IPS-15b (cell line): ENCODE results near the gene PDE8A.

Experiments used
- H3K27me3 ChIP-seq: one replicate; pipeline ENCODE4 v1.6.1; 2013; ENCODE audit warnings: low read length; ENCODE audit not compliant: control insufficient read depth, insufficient read depth
- H3K36me3 ChIP-seq: one replicate; pipeline ENCODE4 v1.6.1; 2013; ENCODE audit warnings: low read length; ENCODE audit not compliant: control insufficient read depth, insufficient read depth
- H3K4me1 ChIP-seq: one replicate; pipeline ENCODE4 v1.6.1; 2013; ENCODE audit warnings: mild to moderate bottlenecking, low read length; ENCODE audit not compliant: control insufficient read depth, insufficient read depth
- H3K4me3 ChIP-seq: one replicate; pipeline ENCODE4 v1.5.1; 2013; ENCODE audit warnings: low read depth, low read length
- H3K9ac ChIP-seq: one replicate; pipeline ENCODE4 v1.6.1; 2013; ENCODE audit warnings: low read depth, mild to moderate bottlenecking, low read length
- H3K9me3 ChIP-seq: one replicate; pipeline ENCODE4 v1.6.1; 2013; ENCODE audit warnings: mild to moderate bottlenecking, low read length; ENCODE audit not compliant: control insufficient read depth, insufficient read depth

The PDE8A gene

DNA sequence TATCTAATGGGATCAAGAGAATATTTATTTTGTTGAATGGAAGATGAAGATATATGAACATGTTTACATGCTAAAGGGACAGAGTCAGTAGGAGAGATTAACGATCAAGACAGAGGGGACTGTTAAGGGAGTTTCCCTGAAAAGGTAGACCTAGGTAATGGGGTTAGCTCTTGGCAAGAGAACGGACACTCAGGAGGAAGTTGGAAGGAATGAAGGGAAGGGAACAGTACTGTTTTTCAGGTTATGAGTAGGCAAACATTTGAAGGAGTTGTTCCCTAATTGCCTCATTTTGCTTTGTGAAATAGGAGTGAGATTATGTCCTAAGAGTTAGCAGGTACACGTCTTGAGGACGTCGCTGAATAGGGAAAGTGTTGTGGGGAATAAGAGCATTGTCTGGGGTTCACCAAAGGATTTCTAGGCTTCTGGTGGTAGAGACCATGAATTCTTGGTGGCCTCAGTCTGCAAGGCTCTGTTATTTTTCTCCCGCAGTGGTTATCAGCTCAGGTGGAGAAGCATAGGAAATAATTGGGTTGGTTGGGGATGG, 41.3 kb downstream of the PDE8A start:
- H3K4me1 ChIP-seq: peaks cover 5% of the 10 kb centered on the region
- H3K27me3 ChIP-seq: no peaks in the 10 kb centered on the region
- H3K9me3 ChIP-seq: no peaks in the 10 kb centered on the region
- H3K4me3 ChIP-seq: no peak overlapping the region
- H3K9ac ChIP-seq: no peak overlapping the region
- H3K36me3 ChIP-seq: no peaks in the 10 kb centered on the region

DNA sequence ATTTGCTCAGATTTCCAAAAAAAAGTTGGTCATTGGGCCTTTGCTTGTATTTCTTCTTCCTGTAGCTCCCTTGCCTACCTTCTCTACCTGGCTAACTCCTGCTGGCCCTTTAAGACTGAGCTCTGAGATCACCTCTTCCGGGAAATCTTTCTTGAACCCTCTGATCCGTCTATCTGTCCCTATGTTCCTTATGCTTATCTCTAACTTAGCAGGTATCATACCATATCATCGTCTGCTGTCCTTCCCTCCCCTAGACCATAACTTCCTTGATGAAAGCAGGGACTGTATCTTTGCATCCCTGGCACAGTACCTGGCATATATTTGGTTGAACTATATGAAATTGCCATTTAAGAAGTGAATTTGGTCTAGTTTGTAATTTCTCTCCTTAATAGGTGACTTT, 42.3 kb downstream of the PDE8A start:
- H3K9me3 ChIP-seq: no peaks in the 10 kb centered on the region
- H3K27me3 ChIP-seq: no peaks in the 10 kb centered on the region
- peaks cover 5% of the 10 kb centered on the region for H3K4me1 ChIP-seq
- H3K4me3 ChIP-seq: no peak overlapping the region
- no peak overlapping the region for H3K9ac ChIP-seq
- H3K36me3 ChIP-seq: no peaks in the 10 kb centered on the region

DNA sequence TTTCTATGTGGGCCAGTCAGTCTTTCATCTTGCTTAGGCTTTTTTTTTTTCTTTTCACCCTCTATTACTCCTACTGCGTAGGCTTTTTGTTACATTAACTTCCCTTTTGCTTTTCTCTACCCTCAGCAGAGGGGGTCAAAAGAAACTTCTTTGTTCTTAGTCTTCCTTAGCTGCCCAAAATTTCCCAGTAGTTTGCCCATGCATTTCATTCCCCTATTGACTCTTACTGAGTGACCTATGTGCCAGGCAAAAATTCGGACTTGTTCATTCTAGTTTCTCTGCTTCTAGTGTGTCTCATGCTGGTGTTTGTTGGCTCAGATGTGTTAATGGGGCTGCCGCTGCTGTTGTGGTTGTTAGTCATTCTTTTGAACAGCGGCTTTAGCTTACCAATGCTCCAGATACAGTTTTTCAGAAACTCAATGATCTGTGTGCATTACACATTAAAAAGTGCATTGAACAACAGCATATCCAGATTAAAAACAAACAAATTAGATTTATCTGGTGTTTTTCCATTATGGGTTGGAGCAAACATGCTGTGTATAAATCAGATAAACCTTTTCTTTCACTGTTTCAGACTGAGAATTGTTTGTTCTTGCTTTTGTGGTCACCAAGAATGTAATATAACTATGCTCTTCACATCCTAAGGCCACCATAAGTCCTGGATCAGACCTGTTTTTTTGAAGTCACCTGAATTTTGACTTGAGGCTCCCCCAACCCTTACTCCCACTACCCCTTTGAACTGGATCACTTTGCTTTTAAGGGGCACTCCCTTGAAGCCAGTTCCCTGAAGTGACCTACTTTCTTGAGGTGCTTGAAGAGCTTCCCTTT, 43.1 kb downstream of the PDE8A start:
- Histone ChIP-seq H3K36me3 (no peaks in the 10 kb centered on the region), H3K27me3 (no peaks in the 10 kb centered on the region), H3K4me3 (no peak overlapping the region), H3K9me3 (no peaks in the 10 kb centered on the region), H3K9ac (no peak overlapping the region), H3K4me1 (peaks cover 5% of the 10 kb centered on the region)

DNA sequence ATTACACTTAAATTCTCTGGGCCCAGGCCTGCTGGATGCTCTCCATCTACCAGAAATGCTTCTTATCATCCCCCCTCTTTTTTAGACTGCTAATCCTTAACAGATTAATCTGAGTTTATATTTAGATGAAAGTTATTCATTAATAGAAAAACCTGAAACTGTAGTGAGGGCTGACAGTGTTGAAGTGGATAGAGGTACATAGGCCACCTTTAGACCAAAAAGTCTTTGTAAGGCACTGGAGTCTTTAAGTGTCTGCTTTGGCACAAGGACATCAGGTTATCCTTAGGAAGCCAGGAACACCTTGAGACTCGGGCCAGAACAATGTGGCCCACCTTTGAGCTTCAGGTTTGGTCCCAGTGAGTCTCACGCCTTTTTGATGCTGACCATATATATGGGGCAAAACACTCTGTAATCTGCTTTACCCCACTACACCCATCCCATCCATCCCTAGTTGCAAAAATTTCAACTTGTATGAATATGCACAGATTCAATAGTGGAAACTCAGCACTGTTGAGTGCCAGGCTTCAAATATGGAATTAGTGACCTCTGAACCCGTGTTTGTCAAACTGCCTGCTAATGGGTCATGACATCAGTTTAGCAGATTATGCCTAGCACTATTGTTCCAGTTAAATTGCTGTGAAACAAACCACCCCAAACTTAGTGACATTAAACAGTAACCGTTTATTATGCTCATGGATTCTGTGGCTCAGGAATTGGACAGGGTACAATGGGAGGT, 44.0 kb downstream of the PDE8A start:
- Histone ChIP-seq H3K27me3 (no peaks in the 10 kb centered on the region), H3K9ac (no peak overlapping the region), H3K4me3 (no peak overlapping the region), H3K36me3 (no peaks in the 10 kb centered on the region), H3K4me1 (peaks cover 5% of the 10 kb centered on the region), H3K9me3 (no peaks in the 10 kb centered on the region)

DNA sequence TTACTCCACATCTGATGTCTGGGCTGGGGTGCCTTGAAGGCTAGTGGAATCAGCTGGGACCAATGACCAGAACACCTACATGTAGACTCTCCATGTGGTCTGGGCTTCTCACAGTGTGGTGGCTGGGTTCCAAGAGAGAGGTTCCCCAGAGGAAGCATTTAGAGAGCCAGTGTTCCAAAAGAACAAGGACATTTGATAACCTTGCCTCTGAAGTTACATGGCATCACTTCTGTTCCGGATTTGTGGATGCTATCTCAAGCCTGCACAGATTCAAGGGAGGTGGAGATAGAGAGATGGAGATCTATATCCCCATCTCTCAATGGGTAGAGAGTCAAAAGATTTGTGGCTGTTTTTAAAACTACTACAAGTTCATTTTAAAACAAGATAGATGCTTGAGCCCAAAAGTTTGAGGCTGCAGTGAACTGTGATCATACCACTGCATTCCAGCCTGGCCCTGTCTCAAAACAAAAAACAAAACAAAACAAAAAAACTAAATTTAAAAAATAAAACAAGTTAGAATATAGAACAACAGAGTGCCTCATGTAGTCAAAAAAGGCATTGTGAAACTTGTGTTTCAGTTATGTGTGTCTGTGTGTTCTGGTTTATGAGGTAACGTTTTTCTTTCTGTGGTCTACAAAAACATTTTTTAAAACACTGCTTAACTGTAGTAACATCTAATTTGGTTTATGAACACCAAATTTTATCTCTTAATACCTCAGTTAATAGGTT, 44.8 kb downstream of the PDE8A start:
- Histone ChIP-seq H3K36me3 (no peaks in the 10 kb centered on the region), H3K4me1 (peaks cover 5% of the 10 kb centered on the region), H3K9ac (no peak overlapping the region), H3K4me3 (no peak overlapping the region), H3K27me3 (no peaks in the 10 kb centered on the region), H3K9me3 (no peaks in the 10 kb centered on the region)

DNA sequence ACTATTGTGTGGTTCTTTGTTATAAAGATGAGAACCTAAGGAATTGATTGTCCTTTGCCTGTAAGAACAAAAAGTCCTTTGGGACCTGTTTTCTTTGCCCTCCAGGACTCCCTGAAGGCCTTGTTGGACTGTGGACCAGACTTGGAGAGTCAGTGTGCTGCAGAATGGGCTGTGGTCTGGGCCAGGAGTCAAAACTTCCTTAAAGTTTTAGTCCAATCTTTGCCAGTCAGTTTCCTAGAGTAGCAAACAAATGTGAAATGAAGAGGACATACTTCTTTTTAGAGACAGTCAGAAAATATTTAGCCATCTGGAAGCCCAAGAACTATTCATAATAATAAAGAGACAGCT, 45.4 kb downstream of the PDE8A start:
- Histone ChIP-seq H3K9ac (no peak overlapping the region), H3K27me3 (no peaks in the 10 kb centered on the region), H3K9me3 (no peaks in the 10 kb centered on the region), H3K36me3 (no peaks in the 10 kb centered on the region), H3K4me3 (no peak overlapping the region), H3K4me1 (peaks cover 10% of the 10 kb centered on the region)

DNA sequence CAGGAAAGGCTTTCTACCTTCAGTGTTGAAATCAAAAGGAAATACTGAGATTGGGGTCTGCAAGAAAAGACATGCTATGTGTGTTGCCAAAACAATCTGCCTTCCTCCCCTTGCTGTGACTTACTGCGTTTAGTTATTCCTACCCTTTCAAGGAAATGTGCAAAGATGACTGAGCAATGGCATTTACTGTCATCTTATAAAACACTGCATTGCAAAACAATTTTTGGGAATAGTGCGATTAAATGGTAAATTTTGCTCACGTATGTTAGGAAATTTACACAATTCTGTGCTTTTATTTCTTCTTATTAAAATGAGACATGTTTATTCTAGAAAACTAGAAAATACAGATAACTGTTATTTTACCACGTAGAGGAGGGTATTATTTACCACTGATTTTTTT, 45.8 kb downstream of the PDE8A start:
- peaks cover 12% of the 10 kb centered on the region for H3K4me1 ChIP-seq

DNA sequence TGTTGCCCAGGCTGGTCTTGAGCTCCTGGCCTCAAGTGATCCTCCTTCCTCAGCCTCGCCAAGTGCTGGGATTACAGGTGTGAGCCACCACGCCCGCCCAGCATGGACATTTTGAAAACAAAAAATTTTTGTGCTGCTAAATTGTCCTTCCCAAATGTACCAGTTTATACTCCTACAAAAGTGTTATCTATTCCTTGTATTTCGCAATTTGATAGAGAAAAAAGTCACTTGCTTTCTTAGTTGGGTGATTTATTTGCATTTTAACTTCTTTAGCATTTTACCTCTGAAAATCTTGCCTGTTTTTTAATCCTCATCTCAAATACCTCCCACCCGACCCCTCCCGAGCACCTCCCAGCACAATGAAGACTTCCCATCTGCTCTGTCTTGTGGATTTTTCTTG, 46.8 kb downstream of the PDE8A start:
- no peak overlapping the region for H3K9ac ChIP-seq
- H3K27me3 ChIP-seq: no peaks in the 10 kb centered on the region
- H3K9me3 ChIP-seq: no peaks in the 10 kb centered on the region
- H3K4me1 ChIP-seq: peaks cover 16% of the 10 kb centered on the region
- no peak overlapping the region for H3K4me3 ChIP-seq
- H3K36me3 ChIP-seq: no peaks in the 10 kb centered on the region

More for the DNA sequence above, 45.8 kb downstream of the PDE8A start:
- H3K4me3 ChIP-seq: no peak overlapping the region
- H3K9me3 ChIP-seq: no peaks in the 10 kb centered on the region
- no peaks in the 10 kb centered on the region for H3K27me3 ChIP-seq
- H3K36me3 ChIP-seq: no peaks in the 10 kb centered on the region
- H3K9ac ChIP-seq: no peak overlapping the region

DNA sequence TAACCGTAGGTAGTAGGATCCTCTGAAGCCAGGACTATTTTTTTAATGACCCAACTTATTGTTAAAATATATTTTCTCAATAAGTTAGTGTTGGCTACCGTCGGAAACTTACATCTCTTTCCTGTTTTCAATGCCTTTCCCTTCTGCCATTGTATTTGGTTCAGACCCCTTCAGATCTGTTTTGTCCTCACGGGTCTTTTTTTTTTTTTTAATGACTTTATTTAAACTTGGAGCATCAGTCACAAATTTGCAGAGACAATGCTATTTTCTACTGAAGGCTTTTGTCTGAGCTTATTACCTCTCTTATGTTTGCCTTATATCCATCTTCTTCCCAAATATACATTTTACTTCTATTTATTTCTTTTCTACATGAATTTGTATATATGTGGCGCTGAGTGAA, 47.6 kb downstream of the PDE8A start:
- Histone ChIP-seq H3K4me1 (peaks cover 15% of the 10 kb centered on the region), H3K27me3 (no peaks in the 10 kb centered on the region), H3K9me3 (no peaks in the 10 kb centered on the region), H3K4me3 (no peak overlapping the region), H3K36me3 (no peaks in the 10 kb centered on the region), H3K9ac (no peak overlapping the region)

DNA sequence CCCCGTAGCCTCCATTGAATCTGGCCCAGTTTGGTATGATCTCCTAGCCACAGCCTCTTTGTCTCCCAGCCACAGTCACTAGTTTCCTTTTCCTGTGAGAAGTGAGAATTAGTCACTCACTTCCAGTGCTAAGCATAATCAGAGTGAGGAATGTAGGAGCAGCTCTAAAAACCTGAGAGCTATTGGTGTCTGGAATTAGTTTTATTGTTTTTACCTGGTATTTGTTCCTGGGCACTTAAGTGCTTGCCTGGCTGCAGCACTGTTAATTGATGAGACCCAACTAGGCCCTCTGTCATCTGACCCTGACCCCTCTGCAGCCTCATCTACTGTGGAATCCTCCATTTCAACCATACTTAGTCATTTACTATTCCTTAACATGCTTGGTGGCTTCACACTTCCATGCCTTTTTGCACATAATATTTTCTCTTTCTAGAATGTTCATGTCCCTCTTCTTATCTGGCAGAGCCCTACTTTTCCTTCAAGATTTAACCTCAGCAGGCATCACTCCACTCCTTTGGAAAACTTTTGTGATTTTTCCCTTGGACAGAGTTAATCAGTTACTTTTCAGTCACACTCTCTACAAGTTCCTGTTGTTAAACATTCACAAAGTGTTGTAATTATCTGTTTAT, 48.8 kb downstream of the PDE8A start:
- H3K9me3 ChIP-seq: no peaks in the 10 kb centered on the region
- no peaks in the 10 kb centered on the region for H3K27me3 ChIP-seq
- peaks cover 11% of the 10 kb centered on the region for H3K4me1 ChIP-seq
- no peaks in the 10 kb centered on the region for H3K36me3 ChIP-seq
- no peak overlapping the region for H3K4me3 ChIP-seq
- no peak overlapping the region for H3K9ac ChIP-seq
